Upper lobe of left lung (tissue), 6 donors: ENCODE data around the gene ATP11A. TPM values are rescaled to one million over a fixed set of nuclear protein-coding genes. Genes with fewer than 3 reads are reported as not detected.

Source experiments
- ATAC-seq, 2 donors: fragments of 200-7000 bp; cut with Tn5 transposase; one replicate each; pipeline ENCODE4 v1.9.1; 2022; ENCODE audit warnings: mild to moderate bottlenecking in 2 of 2, moderate library complexity in 2 of 2; ENCODE audit not compliant: low FRiP score in 2 of 2
- DNase-seq, 2 donors: peaks; one replicate each; pipeline ENCODE4 v3.0.0-alpha.2; 2019 to 2020
- H3K27ac ChIP-seq, 4 donors: fragments of 200-600 bp; sonication (generic); one replicate each; pipeline ENCODE4 v1.5.1; 2016 to 2019
- H3K27me3 ChIP-seq, 4 donors: fragments of 200-600 bp; sonication (generic); one replicate each; pipeline ENCODE4 v1.5.1; 2017 to 2019
- H3K36me3 ChIP-seq, 4 donors: fragments of 200-600 bp; sonication (generic); one replicate each; pipeline ENCODE4 v1.5.1; 2016 to 2019
- H3K4me1 ChIP-seq, 4 donors: fragments of 200-600 bp; sonication (generic); one replicate each; pipeline ENCODE4 v1.5.1; 2018 to 2019
- H3K4me3 ChIP-seq, 4 donors: fragments of 200-600 bp; sonication (generic); one replicate each; pipeline ENCODE4 v1.5.1; 2017 to 2019; ENCODE audit warnings: mild to moderate bottlenecking in 2 of 4, moderate library complexity in 1 of 4
- H3K9me3 ChIP-seq, 4 donors: fragments of 200-600 bp; sonication (generic); one replicate each; pipeline ENCODE4 v1.5.1; 2018 to 2019
- EP300 ChIP-seq, 4 donors: sonication (generic); formaldehyde crosslinking; IDR thresholded peaks; one replicate each; pipeline ENCODE4 v1.5.1; 2017; ENCODE audit warnings: antibody characterized with exemption in 4 of 4, control low read depth in 2 of 4
- POLR2A ChIP-seq, 4 donors: fragments of 450-650 bp; IDR thresholded peaks; one replicate each; pipeline ENCODE4 v1.5.1; 2016 to 2017; ENCODE audit warnings: antibody characterized with exemption in 4 of 4, mild to moderate bottlenecking in 2 of 4
- POLR2AphosphoS5 ChIP-seq, 2 donors: sonication (generic); formaldehyde crosslinking; IDR thresholded peaks; one replicate each; pipeline ENCODE4 v1.5.1; 2017; ENCODE audit warnings: antibody characterized with exemption in 2 of 2
- WGBS, 2 donors: methylation state at CpG; one replicate each; pipeline ENCODE4 v1.1.5; 2017 to 2018; 5-methylcytosine and 5-hydroxymethylcytosine counted together
- total RNA-seq, 6 donors: library from RNA; depleted of rRNA in 4 of 6; stranded (reverse); fragments of >200 nt in 4 of 6; gene quantifications; one replicate each; pipeline versions ENCODE4 v1.1.0 to v1.2.1, GENCODE V29; 2016 to 2021
- TF ChIP-seq, protein P1 (sequence below), 6 experiments: fragments of 450-650 bp in 4 of 6; fragments of 200-600 bp in 2 of 6; sonication (generic) in 2 of 6; IDR thresholded peaks; one replicate each; pipeline ENCODE4 v1.5.1; 2016 to 2019; ENCODE audit warnings: antibody characterized with exemption in 6 of 6
- donor health status: DM: no; HTN: no; CAD: no; lungs with moderate emphysema.
- donor health status: DM: no; HTN: yes; CAD: no; lungs with severe emphysema.

The ATP11A gene
- total RNA-seq, 6 donors from 2014 or later = 159 to 285 (median 260) TPM

- ATAC-seq = no peak
- Histone ChIP-seq H3K36me3 (no peaks in the 10 kb centered on the region), H3K9me3 (no peaks in the 10 kb centered on the region), H3K4me3 (no peak overlapping the region), H3K4me1 (peaks cover 2 to 5% (median 3%) of the 10 kb centered on the region in 4 donors), H3K27me3 (no peaks in the 10 kb centered on the region), H3K27ac (no peak overlapping the region)
- 77 to 86% methylated on average over 12 of the region's 12 CpGs for WGBS, 2 donors
- no peak for TF ChIP-seq EP300 (IDR thresholded peaks at IDR 0.05)
- TF ChIP-seq POLR2A (IDR thresholded peaks at IDR 0.05) = no peak
- TF ChIP-seq POLR2AphosphoS5 (IDR thresholded peaks at IDR 0.05) = no peak
- TF ChIP-seq, protein P1, sequence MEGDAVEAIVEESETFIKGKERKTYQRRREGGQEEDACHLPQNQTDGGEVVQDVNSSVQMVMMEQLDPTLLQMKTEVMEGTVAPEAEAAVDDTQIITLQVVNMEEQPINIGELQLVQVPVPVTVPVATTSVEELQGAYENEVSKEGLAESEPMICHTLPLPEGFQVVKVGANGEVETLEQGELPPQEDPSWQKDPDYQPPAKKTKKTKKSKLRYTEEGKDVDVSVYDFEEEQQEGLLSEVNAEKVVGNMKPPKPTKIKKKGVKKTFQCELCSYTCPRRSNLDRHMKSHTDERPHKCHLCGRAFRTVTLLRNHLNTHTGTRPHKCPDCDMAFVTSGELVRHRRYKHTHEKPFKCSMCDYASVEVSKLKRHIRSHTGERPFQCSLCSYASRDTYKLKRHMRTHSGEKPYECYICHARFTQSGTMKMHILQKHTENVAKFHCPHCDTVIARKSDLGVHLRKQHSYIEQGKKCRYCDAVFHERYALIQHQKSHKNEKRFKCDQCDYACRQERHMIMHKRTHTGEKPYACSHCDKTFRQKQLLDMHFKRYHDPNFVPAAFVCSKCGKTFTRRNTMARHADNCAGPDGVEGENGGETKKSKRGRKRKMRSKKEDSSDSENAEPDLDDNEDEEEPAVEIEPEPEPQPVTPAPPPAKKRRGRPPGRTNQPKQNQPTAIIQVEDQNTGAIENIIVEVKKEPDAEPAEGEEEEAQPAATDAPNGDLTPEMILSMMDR (IDR thresholded peaks at IDR 0.05) = no peak
- no peak for DNase-seq
Observed at GRCh38 chr13:112923962-112924361, 234.1 kb downstream of the ATP11A start.

- 89 to 98% methylated on average over 2 of the region's 2 CpGs for WGBS, 2 donors
- TF ChIP-seq, protein P1 (IDR thresholded peaks at IDR 0.05) = no peak
- Histone ChIP-seq H3K4me3 (no peak overlapping the region), H3K36me3 (no peaks in the 10 kb centered on the region), H3K27ac (no peak overlapping the region), H3K9me3 (no peaks in the 10 kb centered on the region), H3K27me3 (no peaks in the 10 kb centered on the region), H3K4me1 (peaks cover 6 to 9% (median 7%) of the 10 kb centered on the region in 4 donors)
- ATAC-seq (no peak), DNase-seq (no peak)
Observed at GRCh38 chr13:112924365-112924764, 234.5 kb downstream of the ATP11A start.

DNA sequence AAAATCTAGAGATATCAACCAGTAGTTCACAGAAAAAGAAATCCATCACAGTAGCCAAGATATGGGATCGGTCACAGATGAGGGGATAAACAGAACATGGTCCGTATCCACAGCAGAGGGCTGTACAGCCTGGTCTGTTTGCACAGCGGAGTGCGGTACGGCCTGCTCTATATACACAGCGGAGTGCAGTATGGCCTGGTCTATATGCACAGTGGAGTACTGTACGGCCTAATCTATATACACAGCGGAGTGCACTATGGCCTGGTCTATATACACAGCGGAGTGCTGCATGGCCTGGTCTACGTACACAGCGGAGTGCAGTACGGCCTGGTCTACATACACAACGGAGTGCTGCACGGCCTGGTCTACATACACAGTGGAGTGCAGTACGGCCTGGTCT, 236.2 kb downstream of the ATP11A start:
- H3K4me3 ChIP-seq = no peak overlapping the region
- TF ChIP-seq POLR2AphosphoS5 (IDR thresholded peaks at IDR 0.05) (no peak), EP300 (IDR thresholded peaks at IDR 0.05) (no peak), POLR2A (IDR thresholded peaks at IDR 0.05) (no peak)
- TF ChIP-seq, protein P1 (IDR thresholded peaks at IDR 0.05) = no peak
- DNase-seq (no peak), ATAC-seq (no peak)
- H3K27me3 ChIP-seq = no peaks in the 10 kb centered on the region
- peaks cover 9 to 14% (median 10%) of the 10 kb centered on the region in 4 donors for H3K4me1 ChIP-seq
- no peaks in the 10 kb centered on the region for H3K9me3 ChIP-seq
- no peaks in the 10 kb centered on the region for H3K36me3 ChIP-seq
- 85 to 93% methylated on average over 15 of the region's 15 CpGs for WGBS, 2 donors
- H3K27ac ChIP-seq = no peak overlapping the region

DNA sequence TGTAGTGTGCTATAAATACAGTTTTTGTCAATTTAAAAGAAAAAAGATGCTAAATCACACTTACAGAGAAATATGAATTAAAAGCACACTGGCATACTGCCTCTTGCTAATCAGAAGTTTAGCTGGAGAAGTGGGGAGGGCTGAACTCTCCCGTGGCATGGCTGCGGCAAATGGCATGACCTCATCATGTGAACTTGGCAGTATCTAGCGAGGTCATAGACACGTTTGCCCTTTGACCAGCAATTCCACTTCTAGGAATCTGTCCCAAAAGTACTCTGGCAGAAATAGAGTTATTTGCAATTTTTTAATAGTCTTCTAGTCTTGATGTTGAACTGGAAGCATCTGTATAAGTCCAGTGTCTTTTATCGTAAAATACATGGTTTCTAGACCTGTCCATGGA, 237.2 kb downstream of the ATP11A start:
- WGBS, 2 donors = 87 to 92% methylated on average over 5 of the region's 5 CpGs
- H3K27ac ChIP-seq = no peak overlapping the region
- H3K4me3 ChIP-seq = no peak overlapping the region
- ATAC-seq (no peak), DNase-seq (no peak)
- H3K4me1 ChIP-seq = peaks cover 9 to 14% (median 10%) of the 10 kb centered on the region in 4 donors
- H3K27me3 ChIP-seq = no peaks in the 10 kb centered on the region
- no peaks in the 10 kb centered on the region for H3K36me3 ChIP-seq
- no peak for TF ChIP-seq POLR2A (IDR thresholded peaks at IDR 0.05)
- TF ChIP-seq, protein P1 (IDR thresholded peaks at IDR 0.05) = no peak
- no peak for TF ChIP-seq POLR2AphosphoS5 (IDR thresholded peaks at IDR 0.05)
- no peak for TF ChIP-seq EP300 (IDR thresholded peaks at IDR 0.05)
- no peaks in the 10 kb centered on the region for H3K9me3 ChIP-seq
